AG08395 (cell line): ENCODE data around the gene SEMA5A.

Experiments used
- DNase-seq: peaks from one replicate; pipeline ENCODE4 v3.0.0; 2012; ENCODE audit warnings: mixed read lengths, low spot score

SEMA5A gene

GRCh38 chr5:9399094-9399493, 146.8 kb downstream of the SEMA5A start:
- DNase-seq, result no peak

GRCh38 chr5:9398227-9398626, 147.6 kb downstream of the SEMA5A start:
- no peak for DNase-seq

GRCh38 chr5:9396285-9396770, 149.5 kb downstream of the SEMA5A start:
- DNase-seq, result no peak

GRCh38 chr5:9395706-9396105, 150.2 kb downstream of the SEMA5A start:
- no peak for DNase-seq

GRCh38 chr5:9394221-9394620, 151.7 kb downstream of the SEMA5A start:
- no peak for DNase-seq

GRCh38 chr5:9392625-9393024, 153.2 kb downstream of the SEMA5A start:
- no peak for DNase-seq

GRCh38 chr5:9391080-9391479, 154.8 kb downstream of the SEMA5A start:
- DNase-seq, result no peak

- no peak for DNase-seq
These were observed 155.8 kb downstream of the SEMA5A start for GRCh38 chr5:9390113-9390512.

- no peak for DNase-seq
These were observed 156.8 kb downstream of the SEMA5A start for GRCh38 chr5:9388941-9389674.

- no peak for DNase-seq
These were observed 158.0 kb downstream of the SEMA5A start for GRCh38 chr5:9387879-9388278.

GRCh38 chr5:9386945-9387344, 158.9 kb downstream of the SEMA5A start:
- DNase-seq, result no peak

GRCh38 chr5:9382522-9382921, 163.4 kb downstream of the SEMA5A start:
- DNase-seq, result no peak

- DNase-seq, result no peak
These were observed 164.4 kb downstream of the SEMA5A start for GRCh38 chr5:9381464-9381863.

- no peak for DNase-seq
These were observed 165.8 kb downstream of the SEMA5A start for GRCh38 chr5:9380109-9380508.

- DNase-seq, result no peak
These were observed 169.3 kb downstream of the SEMA5A start for GRCh38 chr5:9376363-9377117.

- DNase-seq, result no peak
These were observed 170.1 kb downstream of the SEMA5A start for GRCh38 chr5:9375756-9376155.

- DNase-seq, result no peak
These were observed 171.8 kb downstream of the SEMA5A start for GRCh38 chr5:9374025-9374424.

GRCh38 chr5:9373571-9373970, 172.3 kb downstream of the SEMA5A start:
- no peak for DNase-seq

- peak; percentile 16 for DNase-seq
These were observed 175.6 kb downstream of the SEMA5A start for GRCh38 chr5:9370256-9370655.

- DNase-seq, result no peak
These were observed 180.4 kb downstream of the SEMA5A start for GRCh38 chr5:9365512-9365911.

GRCh38 chr5:9363449-9363848, 182.4 kb downstream of the SEMA5A start:
- DNase-seq, result no peak

- no peak for DNase-seq
These were observed 182.8 kb downstream of the SEMA5A start for GRCh38 chr5:9363026-9363425.

GRCh38 chr5:9362600-9362999, 183.3 kb downstream of the SEMA5A start:
- no peak for DNase-seq
